Ovary (tissue), 3 donors: ENCODE results near the gene SEMA4C.

ENCODE experiments used
- CTCF ChIP-seq, 3 donors: fragments of 450-650 bp in 2 of 3; fragments of 200-600 bp in 1 of 3; IDR thresholded peaks; one replicate each; pipeline versions ENCODE4 v1.5.1 to v1.8.0; 2016 to 2022; ENCODE audit warnings: antibody characterized with exemption in 3 of 3, mild to moderate bottlenecking in 1 of 3
- EP300 ChIP-seq: sonication (generic); formaldehyde crosslinking; IDR thresholded peaks from one replicate; pipeline ENCODE4 v1.6.1; 2017; ENCODE audit warnings: antibody characterized with exemption
- POLR2A ChIP-seq: fragments of 450-650 bp; IDR thresholded peaks from one replicate; pipeline ENCODE4 v1.6.1; 2017; ENCODE audit warnings: antibody characterized with exemption, mild to moderate bottlenecking, moderate library complexity
- donor health status: DM: no; HTN: no; CAD: no.

- TF ChIP-seq CTCF (IDR thresholded peaks at IDR 0.05) (no peak), EP300 (no peak), POLR2A (no peak)
Measured at GRCh38 chr2:96903318-96903717, 33.4 kb upstream of the SEMA4C start.
